Measurements from ENCODE around the gene TTYH1. TPM values are rescaled to one million over a fixed set of nuclear protein-coding genes. Genes with fewer than 3 reads are reported as not detected.

The TTYH1 gene
- total and polyA plus RNA-seq, 9 of the 15 experiments (the other 6 are each of a cell fraction or from before 2014, with no cell fraction given) = 0.08 TPM; not detected in 8

DNA sequence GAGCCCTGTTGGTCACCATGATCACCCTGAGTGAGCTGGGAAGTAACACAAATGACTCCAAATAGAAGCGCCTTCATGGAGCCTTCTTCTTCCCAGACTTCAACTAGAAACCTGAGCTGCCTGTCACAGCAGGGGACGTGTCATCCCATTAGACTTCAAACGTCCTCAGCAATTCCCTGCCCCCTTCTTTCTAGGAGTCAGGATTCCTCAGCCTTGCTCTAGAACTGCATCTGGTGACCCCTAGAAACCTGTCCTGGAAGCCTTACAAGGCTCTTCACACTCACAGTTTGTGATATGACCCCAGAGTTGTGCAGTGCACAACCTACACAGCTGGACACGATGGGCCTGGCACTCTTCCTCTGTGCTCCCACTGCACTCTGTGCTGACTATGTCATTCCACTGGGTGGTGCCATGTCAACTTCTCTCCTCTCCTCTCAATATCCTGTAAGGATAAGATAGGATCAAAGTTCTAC, 23.6 kb upstream of the TTYH1 start (continued):
- no peak for TF ChIP-seq ZNF76 (CRISPR knock-in tag; IDR thresholded peaks at IDR 0.05; ENCODE audit: borderline replicate concordance)

DNA sequence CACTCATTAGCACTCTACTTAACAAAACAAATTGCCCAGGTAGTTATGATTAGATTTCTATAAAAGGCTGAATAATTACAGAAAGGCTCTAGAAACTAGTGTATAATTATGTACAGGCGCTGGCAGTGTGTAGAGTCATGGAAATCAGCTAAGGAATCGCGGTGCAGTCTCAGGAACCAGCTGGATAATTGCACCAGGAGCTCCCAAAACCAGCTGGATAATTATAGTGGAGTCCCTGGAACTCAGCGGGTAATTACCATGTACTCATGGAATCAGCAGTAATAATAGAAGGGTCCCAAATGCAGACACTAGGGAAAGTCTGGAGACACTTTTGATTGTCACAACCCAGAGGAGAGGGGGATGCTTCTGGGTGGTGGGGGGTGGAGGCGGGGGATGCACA, 23.2 kb upstream of the TTYH1 start:
- Histone ChIP-seq H3K4me1 (replicated peaks in 1 of 2; ENCODE audit: control insufficient read depth in 2 of 2, insufficient read depth in 2 of 2, low read length in 2 of 2) (no peaks in the 10 kb centered on the region), H3K9ac (ENCODE audit: insufficient read depth in 1 of 2, low read depth in 2 of 2, low read length in 2 of 2) (no peak overlapping the region), H2AFZ (ENCODE audit: low read depth, low read length) (no peak overlapping the region), H4K20me1 (replicated peaks; ENCODE audit: control insufficient read depth, insufficient read depth, low read length) (no peaks in the 10 kb centered on the region), H3K27me3 (ENCODE audit: control insufficient read depth in 2 of 2, insufficient read depth in 2 of 2, low read length in 2 of 2) (peaks cover 27 to 29% of the 10 kb centered on the region in 2 experiments), H3K4me2 (ENCODE audit: insufficient read depth, low read length) (no peak overlapping the region), H3K36me3 (ENCODE audit: control insufficient read depth, insufficient read depth, low read length) (no peaks in the 10 kb centered on the region), H3K79me2 (ENCODE audit: control insufficient read depth, insufficient read depth, low read length) (no peaks in the 10 kb centered on the region), H3K4me3 (no peak overlapping the region), H3K9me3 (replicated peaks; ENCODE audit: control insufficient read depth, insufficient read depth, low read depth, low read length) (no peaks in the 10 kb centered on the region; the same call in 1 of the 2 replicates), H3K9me1 (ENCODE audit: control insufficient read depth, insufficient read depth, low read length) (no peaks in the 10 kb centered on the region), H3K27ac (ENCODE audit: extremely low read depth, low read depth, low read length) (no peak overlapping the region)
- 0% methylated on average over 4 of the region's 5 CpGs for WGBS (ENCODE audit: insufficient coverage, low coverage, missing lambda C conversion rate)
- TF ChIP-seq RUNX1 (IDR thresholded peaks at IDR 0.05; ENCODE audit: low read depth) (no peak), CXXC5 (CRISPR knock-in tag; IDR thresholded peaks at IDR 0.05) (no peak), ETV5 (CRISPR knock-in tag; IDR thresholded peaks at IDR 0.05; ENCODE audit: low read depth) (no peak), FIP1L1 (IDR thresholded peaks at IDR 0.05; ENCODE audit: low read depth, low read length, poor library complexity, severe bottlenecking) (no peak), DPF2 (IDR thresholded peaks at IDR 0.05) (no peak), ZKSCAN8 (CRISPR knock-in tag; IDR thresholded peaks at IDR 0.05) (no peak), KDM2B (CRISPR knock-in tag; IDR thresholded peaks at IDR 0.05) (no peak), MYBL2 (IDR thresholded peaks at IDR 0.05; ENCODE audit: low read depth) (no peak), MYBL2 (CRISPR knock-in tag; IDR thresholded peaks at IDR 0.05; ENCODE audit: borderline replicate concordance) (no peak)
- TF ChIP-seq, protein P1, sequence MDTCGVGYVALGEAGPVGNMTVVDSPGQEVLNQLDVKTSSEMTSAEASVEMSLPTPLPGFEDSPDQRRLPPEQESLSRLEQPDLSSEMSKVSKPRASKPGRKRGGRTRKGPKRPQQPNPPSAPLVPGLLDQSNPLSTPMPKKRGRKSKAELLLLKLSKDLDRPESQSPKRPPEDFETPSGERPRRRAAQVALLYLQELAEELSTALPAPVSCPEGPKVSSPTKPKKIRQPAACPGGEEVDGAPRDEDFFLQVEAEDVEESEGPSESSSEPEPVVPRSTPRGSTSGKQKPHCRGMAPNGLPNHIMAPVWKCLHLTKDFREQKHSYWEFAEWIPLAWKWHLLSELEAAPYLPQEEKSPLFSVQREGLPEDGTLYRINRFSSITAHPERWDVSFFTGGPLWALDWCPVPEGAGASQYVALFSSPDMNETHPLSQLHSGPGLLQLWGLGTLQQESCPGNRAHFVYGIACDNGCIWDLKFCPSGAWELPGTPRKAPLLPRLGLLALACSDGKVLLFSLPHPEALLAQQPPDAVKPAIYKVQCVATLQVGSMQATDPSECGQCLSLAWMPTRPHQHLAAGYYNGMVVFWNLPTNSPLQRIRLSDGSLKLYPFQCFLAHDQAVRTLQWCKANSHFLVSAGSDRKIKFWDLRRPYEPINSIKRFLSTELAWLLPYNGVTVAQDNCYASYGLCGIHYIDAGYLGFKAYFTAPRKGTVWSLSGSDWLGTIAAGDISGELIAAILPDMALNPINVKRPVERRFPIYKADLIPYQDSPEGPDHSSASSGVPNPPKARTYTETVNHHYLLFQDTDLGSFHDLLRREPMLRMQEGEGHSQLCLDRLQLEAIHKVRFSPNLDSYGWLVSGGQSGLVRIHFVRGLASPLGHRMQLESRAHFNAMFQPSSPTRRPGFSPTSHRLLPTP (IDR thresholded peaks at IDR 0.05; ENCODE audit: borderline replicate concordance, extremely low read depth, insufficient read length) = no peak
- DNase-seq (ENCODE audit: extremely low read depth in 1 of 4, low spot score in 3 of 4) (no peak), ATAC-seq (no peak), FAIRE-seq (no peak)
- ChIA-PET CTCF (ENCODE audit: low intra/inter-chr PET ratio) (no interaction called here), POLR2A (no interaction called here)
- in situ Hi-C loops (cut with MboI) (no loop called here), intact Hi-C loops (cut with micrococcal nuclease) (no loop called here)
- no TSS peak for BruUV-seq (replicated peaks)

Data from K562 (cell line).